ENCODE data around the gene TGFBR3. TPM values are rescaled to one million over a fixed set of nuclear protein-coding genes. Genes with fewer than 3 reads are reported as not detected.

Gene TGFBR3
- total RNA-seq, 1 experiment from 2014 or later = 4.2 TPM

GRCh38 chr1:91630803-91631202 lies 255.1 kb downstream of the TGFBR3 start:
- ChIA-PET CTCF (no interaction called here), POLR2A (no interaction called here)
- H3K4me3 Mint-ChIP-seq = no peak overlapping the region
- H3K9me3 Mint-ChIP-seq = peaks cover 15% of the 10 kb centered on the region
- H3K4me1 Mint-ChIP-seq = peaks cover 17% of the 10 kb centered on the region
- DNase-seq (ENCODE audit: low spot score) (no peak), ATAC-seq (no peak)
- H3K36me3 Mint-ChIP-seq = no peaks in the 10 kb centered on the region
- no peaks in the 10 kb centered on the region for H3K27me3 Mint-ChIP-seq (ENCODE audit: low read depth)
- H3K27ac Mint-ChIP-seq = no peak overlapping the region
- no peak for TF ChIP-seq ZNF121 (CRISPR knock-in tag; IDR thresholded peaks at IDR 0.05)
- TF ChIP-seq SMAD3 (CRISPR knock-in tag; IDR thresholded peaks at IDR 0.05; ENCODE audit: borderline replicate concordance) = no peak
- TF ChIP-seq NR1H2 (CRISPR knock-in tag; IDR thresholded peaks at IDR 0.05) = no peak
- no peak for TF ChIP-seq SMAD4 (CRISPR knock-in tag; IDR thresholded peaks at IDR 0.05)

Other genes with a start within 250 kb of the TGFBR3 start
- gene BRDT, start 63.2 kb upstream of the TGFBR3 start, total RNA-seq (2021) = 0.13 to 0.21 TPM (median 0.18 TPM) in 3 replicates
- 0.15 to 0.53 TPM (median 0.30 TPM) in 3 replicates for gene EPHX4, start 143.8 kb upstream of the TGFBR3 start, total RNA-seq (2021)
- gene SETSIP, start 189.3 kb upstream of the TGFBR3 start, total RNA-seq (2021) = 0.25 TPM in 1 of 3 replicates, not detected in the others
- 3.7 to 4.6 TPM (median 4.5 TPM) in 3 replicates for gene BTBD8, start 194.2 kb upstream of the TGFBR3 start, total RNA-seq (2021)